C4-2B (cell line): ENCODE measurements around the gene ARHGAP26.
"Not testable (repeated sequence)": the region's sequence is repeated elsewhere in the genome, so short reads cannot be mapped to it uniquely, and the experiment has no call there.

Experiments used
- ZFX ChIP-seq: fragments of 450-650 bp; IDR thresholded peaks from 2 replicates; pipeline ENCODE4 v1.6.1; 2017
- TF ChIP-seq, protein P1 (sequence below): fragments of 450-650 bp; conservative IDR thresholded peaks from 2 replicates; pipeline ENCODE4 v1.5.1; 2017; ENCODE audit warnings: mild to moderate bottlenecking

- TF ChIP-seq, protein P1, sequence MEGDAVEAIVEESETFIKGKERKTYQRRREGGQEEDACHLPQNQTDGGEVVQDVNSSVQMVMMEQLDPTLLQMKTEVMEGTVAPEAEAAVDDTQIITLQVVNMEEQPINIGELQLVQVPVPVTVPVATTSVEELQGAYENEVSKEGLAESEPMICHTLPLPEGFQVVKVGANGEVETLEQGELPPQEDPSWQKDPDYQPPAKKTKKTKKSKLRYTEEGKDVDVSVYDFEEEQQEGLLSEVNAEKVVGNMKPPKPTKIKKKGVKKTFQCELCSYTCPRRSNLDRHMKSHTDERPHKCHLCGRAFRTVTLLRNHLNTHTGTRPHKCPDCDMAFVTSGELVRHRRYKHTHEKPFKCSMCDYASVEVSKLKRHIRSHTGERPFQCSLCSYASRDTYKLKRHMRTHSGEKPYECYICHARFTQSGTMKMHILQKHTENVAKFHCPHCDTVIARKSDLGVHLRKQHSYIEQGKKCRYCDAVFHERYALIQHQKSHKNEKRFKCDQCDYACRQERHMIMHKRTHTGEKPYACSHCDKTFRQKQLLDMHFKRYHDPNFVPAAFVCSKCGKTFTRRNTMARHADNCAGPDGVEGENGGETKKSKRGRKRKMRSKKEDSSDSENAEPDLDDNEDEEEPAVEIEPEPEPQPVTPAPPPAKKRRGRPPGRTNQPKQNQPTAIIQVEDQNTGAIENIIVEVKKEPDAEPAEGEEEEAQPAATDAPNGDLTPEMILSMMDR, result not testable (repeated sequence)
- TF ChIP-seq ZFX, result not testable (repeated sequence)
Measured at GRCh38 chr5:143088702-143089101, 318.5 kb downstream of the ARHGAP26 start.
